Activated naive CD4-positive, alpha-beta T cell treated with anti-CD3 and anti-CD28 coated beads for 36 hours (primary cell): ENCODE data around the gene FSTL4. TPM values are rescaled to one million over a fixed set of nuclear protein-coding genes. Genes with fewer than 3 reads are reported as not detected.

Source experiments
- CTCF ChIA-PET: fragments of 350-600 bp; sonication (Branson Sonifier 250); formaldehyde crosslinking; loops from one replicate; lab custom pipeline; 2021; ENCODE audit warnings: antibody characterized with exemption; lab: Charles Lee
- DNase-seq: peaks from one replicate; pipeline ENCODE4 v3.0.0-alpha.2; 2020
- H3K27ac Mint-ChIP-seq: one replicate; pipeline ENCODE4 v1.8.0; 2021; ENCODE audit warnings: mild to moderate bottlenecking, mixed read lengths
- H3K27me3 Mint-ChIP-seq: one replicate; pipeline ENCODE4 v1.8.0; 2021; ENCODE audit warnings: low read depth, mixed read lengths
- H3K36me3 Mint-ChIP-seq: one replicate; pipeline ENCODE4 v1.8.0; 2021; ENCODE audit warnings: low read depth, mixed read lengths
- H3K4me1 Mint-ChIP-seq: one replicate; pipeline ENCODE4 v1.8.0; 2021; ENCODE audit warnings: low read depth, mixed read lengths
- H3K4me3 Mint-ChIP-seq: one replicate; pipeline ENCODE4 v1.8.0; 2021; ENCODE audit warnings: mild to moderate bottlenecking, moderate library complexity, mixed read lengths
- H3K9me3 Mint-ChIP-seq: one replicate; pipeline ENCODE4 v1.8.0; 2021; ENCODE audit warnings: mixed read lengths
- intact Hi-C: fragments of 100-400 bp; cut with micrococcal nuclease; formaldehyde crosslinking; loops from one replicate; pipeline ENCODE4 v1.15.1; 2023
- total RNA-seq, 2 experiments: library from RNA; stranded (reverse); gene quantifications; one replicate each; pipeline ENCODE4 v1.2.3, GENCODE V29; 2021

Gene FSTL4
- total RNA-seq, 2 experiments from 2014 or later = 0.29 to 0.30 TPM

- Mint-ChIP-seq H3K4me3 (no peak overlapping the region), H3K9me3 (no peaks in the 10 kb centered on the region), H3K27me3 (peaks cover 5% of the 10 kb centered on the region), H3K27ac (no peak overlapping the region), H3K36me3 (no peaks in the 10 kb centered on the region), H3K4me1 (no peaks in the 10 kb centered on the region)
- intact Hi-C loops = no loop called here
- CTCF ChIA-PET = no interaction called here
- no peak for DNase-seq
Observed at GRCh38 chr5:133523961-133524586, 88.3 kb downstream of the FSTL4 start.

- DNase-seq = no peak
- Mint-ChIP-seq H3K4me1 (no peaks in the 10 kb centered on the region), H3K9me3 (no peaks in the 10 kb centered on the region), H3K27ac (no peak overlapping the region), H3K4me3 (no peak overlapping the region), H3K27me3 (peaks cover 5% of the 10 kb centered on the region), H3K36me3 (no peaks in the 10 kb centered on the region)
- intact Hi-C loops = no loop called here
- CTCF ChIA-PET = no interaction called here
Observed at GRCh38 chr5:133523013-133523658, 89.2 kb downstream of the FSTL4 start.

- Mint-ChIP-seq H3K4me3 (no peak overlapping the region), H3K36me3 (no peaks in the 10 kb centered on the region), H3K9me3 (no peaks in the 10 kb centered on the region), H3K4me1 (no peaks in the 10 kb centered on the region), H3K27ac (no peak overlapping the region), H3K27me3 (peaks cover 5% of the 10 kb centered on the region)
- DNase-seq = no peak
- intact Hi-C loops = no loop called here
- CTCF ChIA-PET = no interaction called here
Observed at GRCh38 chr5:133521801-133522200, 90.5 kb downstream of the FSTL4 start.

- CTCF ChIA-PET = no interaction called here
- intact Hi-C loops = no loop called here
- H3K4me1 Mint-ChIP-seq = no peaks in the 10 kb centered on the region
Observed at GRCh38 chr5:133520991-133521706, 91.2 kb downstream of the FSTL4 start.

GRCh38 chr5:133520062-133520461 lies 92.3 kb downstream of the FSTL4 start:
- H3K36me3 Mint-ChIP-seq = no peaks in the 10 kb centered on the region
- no peaks in the 10 kb centered on the region for H3K4me1 Mint-ChIP-seq
- H3K27ac Mint-ChIP-seq = no peak overlapping the region
- H3K4me3 Mint-ChIP-seq = no peak overlapping the region
- CTCF ChIA-PET = no interaction called here
- no peaks in the 10 kb centered on the region for H3K9me3 Mint-ChIP-seq
- peaks cover 5% of the 10 kb centered on the region for H3K27me3 Mint-ChIP-seq
- DNase-seq = no peak
- intact Hi-C loops = no loop called here

More at GRCh38 chr5:133520991-133521706, 91.2 kb downstream of the FSTL4 start:
- Mint-ChIP-seq H3K36me3 (no peaks in the 10 kb centered on the region), H3K27ac (no peak overlapping the region), H3K4me3 (no peak overlapping the region), H3K9me3 (no peaks in the 10 kb centered on the region), H3K27me3 (peaks cover 5% of the 10 kb centered on the region)
- no peak for DNase-seq

- H3K4me3 Mint-ChIP-seq = no peak overlapping the region
- no peaks in the 10 kb centered on the region for H3K4me1 Mint-ChIP-seq
- H3K27ac Mint-ChIP-seq = no peak overlapping the region
- CTCF ChIA-PET = interaction anchor here (0.7 kb wide), 1 partner anchor 234 kb away, joined by 3 read pairs; no protein-coding TSS in a partner anchor
- intact Hi-C loops = no loop called here
- peaks cover 5% of the 10 kb centered on the region for H3K27me3 Mint-ChIP-seq
- no peaks in the 10 kb centered on the region for H3K9me3 Mint-ChIP-seq
- DNase-seq = no peak
- no peaks in the 10 kb centered on the region for H3K36me3 Mint-ChIP-seq
Observed at GRCh38 chr5:133519191-133519590, 93.2 kb downstream of the FSTL4 start.

GRCh38 chr5:133514456-133514855 lies 97.9 kb downstream of the FSTL4 start:
- Mint-ChIP-seq H3K27ac (no peak overlapping the region), H3K9me3 (no peaks in the 10 kb centered on the region), H3K36me3 (no peaks in the 10 kb centered on the region), H3K27me3 (no peaks in the 10 kb centered on the region), H3K4me3 (no peak overlapping the region), H3K4me1 (no peaks in the 10 kb centered on the region)
- DNase-seq = no peak
- CTCF ChIA-PET = no interaction called here
- intact Hi-C loops = no loop called here

- Mint-ChIP-seq H3K36me3 (no peaks in the 10 kb centered on the region), H3K4me1 (no peaks in the 10 kb centered on the region), H3K9me3 (no peaks in the 10 kb centered on the region), H3K27ac (no peak overlapping the region), H3K4me3 (no peak overlapping the region), H3K27me3 (no peaks in the 10 kb centered on the region)
- DNase-seq = no peak
- intact Hi-C loops = no loop called here
- CTCF ChIA-PET = no interaction called here
Observed at GRCh38 chr5:133512896-133513295, 99.4 kb downstream of the FSTL4 start.

GRCh38 chr5:133511653-133512235 lies 100.6 kb downstream of the FSTL4 start:
- no peak for DNase-seq
- no peak overlapping the region for H3K27ac Mint-ChIP-seq
- CTCF ChIA-PET = interaction anchor here (0.5 kb wide), 1 partner anchor 409 kb away, joined by 3 read pairs; no protein-coding TSS in a partner anchor
- no peaks in the 10 kb centered on the region for H3K27me3 Mint-ChIP-seq
- H3K4me1 Mint-ChIP-seq = no peaks in the 10 kb centered on the region
- intact Hi-C loops = no loop called here
- H3K9me3 Mint-ChIP-seq = no peaks in the 10 kb centered on the region
- no peak overlapping the region for H3K4me3 Mint-ChIP-seq
- no peaks in the 10 kb centered on the region for H3K36me3 Mint-ChIP-seq

- DNase-seq = no peak
- intact Hi-C loops = no loop called here
- Mint-ChIP-seq H3K27me3 (no peaks in the 10 kb centered on the region), H3K27ac (no peak overlapping the region), H3K4me1 (no peaks in the 10 kb centered on the region), H3K9me3 (no peaks in the 10 kb centered on the region), H3K36me3 (no peaks in the 10 kb centered on the region), H3K4me3 (no peak overlapping the region)
- CTCF ChIA-PET = interaction anchor here (1.4 kb wide), 1 partner anchor 14 kb away, joined by 4 read pairs; no protein-coding TSS in a partner anchor
Observed at GRCh38 chr5:133510634-133511262, 101.6 kb downstream of the FSTL4 start.

GRCh38 chr5:133509742-133510079 lies 102.6 kb downstream of the FSTL4 start:
- Mint-ChIP-seq H3K36me3 (no peaks in the 10 kb centered on the region), H3K4me3 (no peak overlapping the region), H3K27me3 (no peaks in the 10 kb centered on the region), H3K4me1 (no peaks in the 10 kb centered on the region), H3K9me3 (no peaks in the 10 kb centered on the region), H3K27ac (no peak overlapping the region)
- CTCF ChIA-PET = interaction anchor here (1.4 kb wide), 1 partner anchor 15 kb away, joined by 4 read pairs; no protein-coding TSS in a partner anchor
- DNase-seq = no peak
- intact Hi-C loops = no loop called here
